Measurements from ENCODE around the gene CD81.

DNA sequence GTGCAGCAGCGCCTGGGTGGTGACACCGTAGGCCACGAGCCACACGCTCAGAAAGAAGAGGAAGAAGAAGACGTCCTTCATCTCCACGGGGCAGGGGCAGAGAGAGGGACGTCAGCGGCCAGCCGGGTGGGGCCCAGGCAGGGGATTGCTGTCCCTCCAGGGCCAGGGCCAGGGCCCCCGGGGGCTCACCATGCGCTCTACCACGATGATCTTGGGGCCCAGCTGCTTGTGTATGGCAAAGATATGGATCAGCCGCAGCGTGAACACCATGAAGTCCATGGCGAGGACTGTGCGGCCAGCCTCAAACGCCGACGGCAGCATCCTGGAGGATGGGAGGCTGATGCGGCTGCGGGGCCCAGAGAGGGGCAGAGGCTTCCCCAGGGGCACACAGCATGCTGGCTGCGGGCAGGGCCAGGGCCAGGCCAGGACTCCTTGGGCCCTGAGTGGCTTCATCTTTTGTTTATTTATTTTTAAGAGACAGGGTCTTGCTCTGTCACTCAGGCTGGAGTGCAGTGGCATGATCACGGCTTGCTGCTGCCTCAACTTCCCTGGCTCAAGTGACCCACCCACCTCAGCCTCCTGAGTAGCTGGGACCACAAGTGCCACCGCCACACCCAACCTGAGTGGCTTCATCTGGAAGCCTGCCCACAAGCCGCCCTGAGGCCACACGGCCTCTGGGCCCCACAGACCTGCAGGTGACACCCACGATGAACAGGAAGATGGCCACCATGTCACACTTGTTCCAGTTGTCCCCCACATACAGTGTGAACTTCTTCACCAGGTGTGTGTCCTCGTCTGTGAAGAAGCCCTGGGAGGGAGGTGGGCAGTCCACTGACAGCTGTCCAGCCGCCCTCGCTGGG, 34.6 kb downstream of the CD81 start:
- no peak for TF ChIP-seq BHLHE40 (IDR thresholded peaks at IDR 0.05; ENCODE audit: borderline replicate concordance in 1 of 2, low read depth in 2 of 2, low read length in 1 of 2)
- TF ChIP-seq PML (IDR thresholded peaks at IDR 0.05; ENCODE audit: low read length), result no peak
- TF ChIP-seq EZH2 (IDR thresholded peaks at IDR 0.05; ENCODE audit: borderline replicate concordance, control insufficient read depth, low read depth, low read length), result no peak
- TF ChIP-seq, protein P1, sequence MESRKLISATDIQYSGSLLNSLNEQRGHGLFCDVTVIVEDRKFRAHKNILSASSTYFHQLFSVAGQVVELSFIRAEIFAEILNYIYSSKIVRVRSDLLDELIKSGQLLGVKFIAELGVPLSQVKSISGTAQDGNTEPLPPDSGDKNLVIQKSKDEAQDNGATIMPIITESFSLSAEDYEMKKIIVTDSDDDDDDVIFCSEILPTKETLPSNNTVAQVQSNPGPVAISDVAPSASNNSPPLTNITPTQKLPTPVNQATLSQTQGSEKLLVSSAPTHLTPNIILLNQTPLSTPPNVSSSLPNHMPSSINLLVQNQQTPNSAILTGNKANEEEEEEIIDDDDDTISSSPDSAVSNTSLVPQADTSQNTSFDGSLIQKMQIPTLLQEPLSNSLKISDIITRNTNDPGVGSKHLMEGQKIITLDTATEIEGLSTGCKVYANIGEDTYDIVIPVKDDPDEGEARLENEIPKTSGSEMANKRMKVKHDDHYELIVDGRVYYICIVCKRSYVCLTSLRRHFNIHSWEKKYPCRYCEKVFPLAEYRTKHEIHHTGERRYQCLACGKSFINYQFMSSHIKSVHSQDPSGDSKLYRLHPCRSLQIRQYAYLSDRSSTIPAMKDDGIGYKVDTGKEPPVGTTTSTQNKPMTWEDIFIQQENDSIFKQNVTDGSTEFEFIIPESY (IDR thresholded peaks at IDR 0.05), result no peak
- TF ChIP-seq, protein P2, sequence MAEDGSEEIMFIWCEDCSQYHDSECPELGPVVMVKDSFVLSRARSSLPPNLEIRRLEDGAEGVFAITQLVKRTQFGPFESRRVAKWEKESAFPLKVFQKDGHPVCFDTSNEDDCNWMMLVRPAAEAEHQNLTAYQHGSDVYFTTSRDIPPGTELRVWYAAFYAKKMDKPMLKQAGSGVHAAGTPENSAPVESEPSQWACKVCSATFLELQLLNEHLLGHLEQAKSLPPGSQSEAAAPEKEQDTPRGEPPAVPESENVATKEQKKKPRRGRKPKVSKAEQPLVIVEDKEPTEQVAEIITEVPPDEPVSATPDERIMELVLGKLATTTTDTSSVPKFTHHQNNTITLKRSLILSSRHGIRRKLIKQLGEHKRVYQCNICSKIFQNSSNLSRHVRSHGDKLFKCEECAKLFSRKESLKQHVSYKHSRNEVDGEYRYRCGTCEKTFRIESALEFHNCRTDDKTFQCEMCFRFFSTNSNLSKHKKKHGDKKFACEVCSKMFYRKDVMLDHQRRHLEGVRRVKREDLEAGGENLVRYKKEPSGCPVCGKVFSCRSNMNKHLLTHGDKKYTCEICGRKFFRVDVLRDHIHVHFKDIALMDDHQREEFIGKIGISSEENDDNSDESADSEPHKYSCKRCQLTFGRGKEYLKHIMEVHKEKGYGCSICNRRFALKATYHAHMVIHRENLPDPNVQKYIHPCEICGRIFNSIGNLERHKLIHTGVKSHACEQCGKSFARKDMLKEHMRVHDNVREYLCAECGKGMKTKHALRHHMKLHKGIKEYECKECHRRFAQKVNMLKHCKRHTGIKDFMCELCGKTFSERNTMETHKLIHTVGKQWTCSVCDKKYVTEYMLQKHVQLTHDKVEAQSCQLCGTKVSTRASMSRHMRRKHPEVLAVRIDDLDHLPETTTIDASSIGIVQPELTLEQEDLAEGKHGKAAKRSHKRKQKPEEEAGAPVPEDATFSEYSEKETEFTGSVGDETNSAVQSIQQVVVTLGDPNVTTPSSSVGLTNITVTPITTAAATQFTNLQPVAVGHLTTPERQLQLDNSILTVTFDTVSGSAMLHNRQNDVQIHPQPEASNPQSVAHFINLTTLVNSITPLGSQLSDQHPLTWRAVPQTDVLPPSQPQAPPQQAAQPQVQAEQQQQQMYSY (CRISPR knock-in tag; IDR thresholded peaks at IDR 0.05), result no peak
- TF ChIP-seq, protein P3, sequence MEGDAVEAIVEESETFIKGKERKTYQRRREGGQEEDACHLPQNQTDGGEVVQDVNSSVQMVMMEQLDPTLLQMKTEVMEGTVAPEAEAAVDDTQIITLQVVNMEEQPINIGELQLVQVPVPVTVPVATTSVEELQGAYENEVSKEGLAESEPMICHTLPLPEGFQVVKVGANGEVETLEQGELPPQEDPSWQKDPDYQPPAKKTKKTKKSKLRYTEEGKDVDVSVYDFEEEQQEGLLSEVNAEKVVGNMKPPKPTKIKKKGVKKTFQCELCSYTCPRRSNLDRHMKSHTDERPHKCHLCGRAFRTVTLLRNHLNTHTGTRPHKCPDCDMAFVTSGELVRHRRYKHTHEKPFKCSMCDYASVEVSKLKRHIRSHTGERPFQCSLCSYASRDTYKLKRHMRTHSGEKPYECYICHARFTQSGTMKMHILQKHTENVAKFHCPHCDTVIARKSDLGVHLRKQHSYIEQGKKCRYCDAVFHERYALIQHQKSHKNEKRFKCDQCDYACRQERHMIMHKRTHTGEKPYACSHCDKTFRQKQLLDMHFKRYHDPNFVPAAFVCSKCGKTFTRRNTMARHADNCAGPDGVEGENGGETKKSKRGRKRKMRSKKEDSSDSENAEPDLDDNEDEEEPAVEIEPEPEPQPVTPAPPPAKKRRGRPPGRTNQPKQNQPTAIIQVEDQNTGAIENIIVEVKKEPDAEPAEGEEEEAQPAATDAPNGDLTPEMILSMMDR (IDR thresholded peaks at IDR 0.05 in 2 of 3, conservative IDR thresholded peaks at IDR 0.05 in 1 of 3; ENCODE audit: control insufficient read depth in 2 of 3, extremely low read depth in 1 of 3, insufficient read depth in 1 of 3, low read depth in 3 of 3, low read length in 3 of 3), result no peak
- TF ChIP-seq, protein P4, sequence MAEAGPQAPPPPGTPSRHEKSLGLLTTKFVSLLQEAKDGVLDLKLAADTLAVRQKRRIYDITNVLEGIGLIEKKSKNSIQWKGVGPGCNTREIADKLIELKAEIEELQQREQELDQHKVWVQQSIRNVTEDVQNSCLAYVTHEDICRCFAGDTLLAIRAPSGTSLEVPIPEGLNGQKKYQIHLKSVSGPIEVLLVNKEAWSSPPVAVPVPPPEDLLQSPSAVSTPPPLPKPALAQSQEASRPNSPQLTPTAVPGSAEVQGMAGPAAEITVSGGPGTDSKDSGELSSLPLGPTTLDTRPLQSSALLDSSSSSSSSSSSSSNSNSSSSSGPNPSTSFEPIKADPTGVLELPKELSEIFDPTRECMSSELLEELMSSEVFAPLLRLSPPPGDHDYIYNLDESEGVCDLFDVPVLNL (IDR thresholded peaks at IDR 0.05; ENCODE audit: low read depth, low read length), result no peak
- no peak for TF ChIP-seq POLR2A (IDR thresholded peaks at IDR 0.05; ENCODE audit: low read depth, low read length)
- TF ChIP-seq, protein P5, sequence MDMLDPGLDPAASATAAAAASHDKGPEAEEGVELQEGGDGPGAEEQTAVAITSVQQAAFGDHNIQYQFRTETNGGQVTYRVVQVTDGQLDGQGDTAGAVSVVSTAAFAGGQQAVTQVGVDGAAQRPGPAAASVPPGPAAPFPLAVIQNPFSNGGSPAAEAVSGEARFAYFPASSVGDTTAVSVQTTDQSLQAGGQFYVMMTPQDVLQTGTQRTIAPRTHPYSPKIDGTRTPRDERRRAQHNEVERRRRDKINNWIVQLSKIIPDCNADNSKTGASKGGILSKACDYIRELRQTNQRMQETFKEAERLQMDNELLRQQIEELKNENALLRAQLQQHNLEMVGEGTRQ (IDR thresholded peaks at IDR 0.05; ENCODE audit: borderline replicate concordance, low read depth, low read length), result no peak
- TF ChIP-seq STAT3 (IDR thresholded peaks at IDR 0.05; ENCODE audit: low read depth, low read length), result no peak

Measured in GM12878 (cell line).